ENCODE results near the gene ERF.

Gene ERF

GRCh38 chr19:42275517-42275916, 20.6 kb upstream of the ERF start:
- DNase-seq: no peak
- TF ChIP-seq POLR2A (IDR thresholded peaks at IDR 0.05; ENCODE audit: low read length) (no peak), GATA1 (IDR thresholded peaks at IDR 0.05; ENCODE audit: low read depth, low read length) (no peak)

- no peak for TF ChIP-seq GATA1 (IDR thresholded peaks at IDR 0.05; ENCODE audit: low read depth, low read length)
- no peak for TF ChIP-seq POLR2A (IDR thresholded peaks at IDR 0.05; ENCODE audit: low read length)
- DNase-seq: no peak
These were observed 20.2 kb upstream of the ERF start for GRCh38 chr19:42275103-42275502.

- no peak for TF ChIP-seq GATA1 (IDR thresholded peaks at IDR 0.05; ENCODE audit: low read depth, low read length)
These were observed 19.2 kb upstream of the ERF start for GRCh38 chr19:42274065-42274682.

GRCh38 chr19:42273407-42274064, 18.6 kb upstream of the ERF start:
- DNase-seq: no peak
- TF ChIP-seq GATA1 (IDR thresholded peaks at IDR 0.05; ENCODE audit: low read depth, low read length) (no peak), POLR2A (IDR thresholded peaks at IDR 0.05; ENCODE audit: low read length) (no peak)

More at GRCh38 chr19:42274065-42274682, 19.2 kb upstream of the ERF start:
- no peak for DNase-seq

GRCh38 chr19:42272989-42273406, 18.1 kb upstream of the ERF start:
- no peak for DNase-seq
- TF ChIP-seq POLR2A (IDR thresholded peaks at IDR 0.05; ENCODE audit: low read length): no peak
- TF ChIP-seq GATA1 (IDR thresholded peaks at IDR 0.05; ENCODE audit: low read depth, low read length): no peak

GRCh38 chr19:42272535-42272897, 17.6 kb upstream of the ERF start:
- TF ChIP-seq GATA1 (IDR thresholded peaks at IDR 0.05; ENCODE audit: low read depth, low read length): no peak
- TF ChIP-seq POLR2A (IDR thresholded peaks at IDR 0.05; ENCODE audit: low read length): no peak
- no peak for DNase-seq

GRCh38 chr19:42271861-42272534, 17.1 kb upstream of the ERF start:
- TF ChIP-seq GATA1 (IDR thresholded peaks at IDR 0.05; ENCODE audit: low read depth, low read length) (no peak), POLR2A (IDR thresholded peaks at IDR 0.05; ENCODE audit: low read length) (no peak)
- no peak for DNase-seq

GRCh38 chr19:42271045-42271419, 16.1 kb upstream of the ERF start:
- DNase-seq: no peak
- TF ChIP-seq POLR2A (IDR thresholded peaks at IDR 0.05; ENCODE audit: low read length) (no peak), GATA1 (IDR thresholded peaks at IDR 0.05; ENCODE audit: low read depth, low read length) (no peak)

GRCh38 chr19:42270346-42271044, 15.6 kb upstream of the ERF start:
- TF ChIP-seq GATA1 (IDR thresholded peaks at IDR 0.05; ENCODE audit: low read depth, low read length) (no peak), POLR2A (IDR thresholded peaks at IDR 0.05; ENCODE audit: low read length) (peak; percentile 55)
- peak; percentile 78 to 79 for DNase-seq

- peak; percentile 70 to 78 for DNase-seq
- no peak for TF ChIP-seq POLR2A (IDR thresholded peaks at IDR 0.05; ENCODE audit: low read length)
- TF ChIP-seq GATA1 (IDR thresholded peaks at IDR 0.05; ENCODE audit: low read depth, low read length): no peak
These were observed 14.8 kb upstream of the ERF start for GRCh38 chr19:42269478-42270345.

- no peak for TF ChIP-seq GATA1 (IDR thresholded peaks at IDR 0.05; ENCODE audit: low read depth, low read length)
- TF ChIP-seq POLR2A (IDR thresholded peaks at IDR 0.05; ENCODE audit: low read length): no peak
- peak; percentile 100 for DNase-seq
These were observed 14.0 kb upstream of the ERF start, which contains the start of gene CIC for GRCh38 chr19:42268704-42269477. Gene CIC, plus strand, starts transcription at chr19:42269252. Its CDS starts 2,532 bp downstream, at chr19:42271784.

- TF ChIP-seq GATA1 (IDR thresholded peaks at IDR 0.05; ENCODE audit: low read depth, low read length) (no peak), POLR2A (IDR thresholded peaks at IDR 0.05; ENCODE audit: low read length) (peak; percentile 90)
- DNase-seq: peak; percentile 100
These were observed 13.3 kb upstream of the ERF start for GRCh38 chr19:42268142-42268703.

All from erythroblast (primary cell).